Fibroblast of skin of scalp (primary cell): Measurements from ENCODE around the gene SPTBN2. TPM values are rescaled to one million over a fixed set of nuclear protein-coding genes. Genes with fewer than 3 reads are reported as not detected.
"Not testable (repeated sequence)": the region's sequence is repeated elsewhere in the genome, so short reads cannot be mapped to it uniquely, and the experiment has no call there.

Source experiments
- DNase-seq: peaks from one replicate; pipeline ENCODE4 v3.0.0-alpha.2; 2013
- polyA plus RNA-seq, 2 experiments: library from polyadenylated mRNA; unstranded; fragments of 120-200 nt; gene quantifications; one replicate each; pipeline ENCODE4 v1.2.1, GENCODE V29; 2013; ENCODE audit not compliant: insufficient read length in 2 of 2

SPTBN2 gene
- 0.49 TPM for polyA plus RNA-seq (2013, experiment 1 of 2; ENCODE audit: insufficient read length)
- 1.5 TPM for polyA plus RNA-seq (2013, experiment 2 of 2; ENCODE audit: insufficient read length)

DNA sequence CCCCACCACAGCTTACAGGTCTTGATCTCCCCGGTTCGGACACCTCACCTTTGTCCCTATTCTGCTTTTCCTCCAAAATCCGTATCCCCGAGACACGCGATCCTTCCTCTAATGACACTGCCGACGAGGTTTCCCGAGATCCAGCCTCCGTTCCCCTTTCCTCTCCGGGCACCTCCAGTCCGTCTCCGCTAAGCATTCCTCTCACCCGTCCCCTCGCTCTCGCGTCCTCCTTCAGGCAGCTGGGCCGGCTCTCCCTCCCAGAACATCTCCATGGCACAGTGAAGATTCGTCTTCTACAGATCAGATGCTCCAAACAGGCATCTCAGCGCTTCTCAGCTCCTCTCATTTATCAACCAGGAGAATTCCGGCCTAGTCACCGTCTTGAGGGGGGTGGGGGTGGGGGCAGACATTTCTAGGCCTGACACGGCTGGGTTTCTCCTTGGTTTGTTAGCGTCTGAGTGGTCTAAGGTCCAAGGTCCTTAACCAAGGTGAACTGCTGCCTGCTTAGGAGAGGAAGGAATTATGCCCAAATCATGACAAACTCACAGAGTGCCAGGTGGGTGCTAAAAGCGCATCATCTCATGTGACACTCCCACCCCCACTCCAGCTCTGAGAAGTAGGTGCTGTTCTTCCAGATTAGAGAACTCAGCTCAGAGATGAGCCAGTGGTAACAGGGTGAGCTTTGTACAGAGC lies at the start of gene SPTBN2:
Gene SPTBN2, minus strand, starts transcription at position 524 of the 693 bp plus-strand sequence. CDS start 7,976 bp downstream, outside the sequence.
- no peak for DNase-seq

DNA sequence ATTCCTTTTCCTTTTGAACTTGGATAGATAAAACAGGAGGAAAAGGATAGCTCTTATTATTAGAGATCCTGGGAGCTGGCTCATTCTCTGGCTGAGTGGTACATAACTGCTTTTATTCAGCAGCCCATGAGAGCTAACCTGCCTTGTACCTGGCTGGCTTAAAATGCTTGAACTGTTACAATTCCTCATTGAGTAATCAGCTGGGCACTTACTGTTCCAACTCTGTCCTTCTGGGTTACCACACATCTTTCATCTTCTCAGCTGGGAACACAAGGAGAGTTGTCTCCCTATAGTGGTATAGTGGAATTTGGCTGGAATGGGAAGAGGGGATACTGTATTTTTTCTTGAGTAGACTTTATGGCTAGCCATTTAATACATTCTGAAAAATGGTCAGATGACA lies 39.8 kb upstream of the SPTBN2 start:
- DNase-seq: peak; percentile 3

DNA sequence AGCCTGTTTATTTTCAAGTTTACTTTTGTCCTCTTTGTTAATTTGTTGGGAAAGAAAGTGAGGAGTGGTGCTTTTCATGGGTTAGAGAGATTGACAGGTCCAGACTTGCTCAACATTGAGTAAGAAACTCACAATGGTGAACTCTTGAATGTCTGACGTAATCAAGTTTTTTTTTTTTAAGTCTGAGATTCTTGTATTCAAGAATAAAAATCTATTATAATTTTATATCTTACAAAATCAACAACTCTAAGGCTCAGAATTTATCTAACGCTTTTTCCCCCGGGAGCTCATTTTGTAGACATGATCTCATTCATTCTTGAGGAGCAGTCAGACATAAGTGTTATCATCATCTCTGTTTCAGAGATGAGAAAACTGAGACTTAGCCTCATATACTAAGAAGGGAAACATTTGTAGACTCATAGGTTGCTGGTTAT lies 39.1 kb upstream of the SPTBN2 start:
- DNase-seq: peak; percentile 72

DNA sequence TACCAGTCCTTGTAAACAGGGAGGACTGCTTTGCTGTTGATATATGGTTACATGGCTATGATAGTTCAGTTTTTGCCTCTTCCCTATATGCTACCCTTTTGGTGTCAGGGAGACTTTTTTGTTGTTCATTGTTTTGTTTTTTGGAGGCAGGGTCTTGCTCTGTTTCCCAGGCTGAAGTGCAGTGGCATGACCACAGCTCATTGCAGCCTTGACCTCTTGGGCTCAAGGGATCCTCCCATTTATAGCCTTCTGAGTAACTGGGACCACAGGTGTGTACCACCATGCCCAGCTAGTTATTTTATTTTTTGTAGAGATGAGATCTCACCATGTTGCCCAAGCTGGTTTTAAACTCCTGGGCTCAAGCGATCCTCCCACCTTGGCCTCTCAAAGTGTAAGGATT lies 38.6 kb upstream of the SPTBN2 start:
- no peak for DNase-seq

DNA sequence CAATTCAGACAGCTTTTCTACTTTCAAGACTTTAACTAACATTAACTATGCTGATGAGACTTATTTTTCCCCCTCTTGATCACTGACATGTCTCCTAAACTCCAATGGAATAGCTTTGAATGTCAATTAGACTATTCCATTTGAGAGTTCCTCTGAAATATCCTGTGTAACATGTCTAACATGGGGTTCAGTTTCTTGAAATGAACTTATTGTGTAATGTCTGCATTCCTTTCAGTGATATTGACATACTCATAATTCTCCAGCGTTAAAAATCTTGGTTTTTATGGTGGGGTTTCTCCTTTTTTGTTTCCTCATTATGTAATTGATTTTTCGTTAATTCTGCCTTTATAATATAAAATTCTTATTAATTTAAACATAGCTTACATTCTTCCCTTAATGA lies 37.7 kb upstream of the SPTBN2 start:
- DNase-seq: no peak

DNA sequence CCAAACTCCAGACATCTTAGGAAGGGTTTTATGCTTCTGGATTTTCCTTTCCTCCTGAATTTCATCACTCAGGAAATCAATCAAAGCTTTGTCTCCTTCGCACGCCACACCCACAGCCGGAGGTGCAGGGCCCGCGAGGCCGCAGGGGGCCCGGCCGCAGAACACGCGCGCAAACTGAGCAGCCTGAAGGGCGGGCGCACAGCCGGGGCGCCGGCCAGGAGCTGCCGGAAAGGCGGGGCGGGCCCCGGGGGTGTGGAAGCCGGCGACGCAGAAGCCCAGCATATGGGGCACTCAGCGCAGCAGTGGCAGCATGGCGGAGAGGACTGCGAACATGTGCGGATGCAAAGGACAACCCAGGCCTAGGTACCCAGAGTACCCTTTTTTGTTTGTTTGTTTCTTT lies 33.1 kb upstream of the SPTBN2 start:
- DNase-seq: no peak

DNA sequence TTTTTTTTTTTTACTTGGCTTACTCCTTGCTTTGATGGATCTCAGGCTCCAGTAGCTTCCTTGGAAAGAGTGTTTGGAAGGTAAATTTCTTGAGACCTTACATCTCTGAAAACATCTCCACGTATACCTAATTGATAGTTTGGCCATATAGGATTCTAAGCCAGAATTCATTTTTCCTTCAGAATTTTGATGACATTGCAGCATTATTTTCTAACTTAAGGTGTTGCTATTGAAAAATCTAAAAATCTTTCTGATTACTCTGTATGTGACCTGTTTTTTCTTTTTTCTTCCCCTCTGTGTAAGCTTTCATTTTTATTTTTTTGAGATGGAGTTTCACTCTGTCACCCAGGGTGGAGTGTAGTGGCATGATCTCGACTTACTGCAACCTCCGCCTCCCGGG lies 23.1 kb upstream of the SPTBN2 start:
- DNase-seq: no peak

DNA sequence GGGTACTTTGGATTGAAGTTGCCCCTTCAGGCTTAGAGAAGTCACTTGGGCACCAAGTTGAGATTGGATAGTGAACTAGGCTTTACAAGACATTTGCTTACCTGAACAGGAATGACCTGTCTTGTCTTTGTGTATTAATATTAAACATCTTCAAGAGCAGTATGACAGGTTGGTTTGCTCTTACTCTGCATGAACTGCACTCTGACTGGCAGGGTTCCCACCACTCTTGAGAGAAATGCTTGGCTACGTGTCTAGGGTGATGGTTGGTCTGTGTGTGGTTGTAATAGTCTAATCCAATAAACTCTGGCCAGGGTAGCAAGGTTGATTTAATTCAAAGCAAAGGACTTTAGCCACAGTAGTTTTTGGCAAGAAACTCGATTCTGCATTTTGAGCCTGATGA lies 20.1 kb upstream of the SPTBN2 start:
- no peak for DNase-seq

DNA sequence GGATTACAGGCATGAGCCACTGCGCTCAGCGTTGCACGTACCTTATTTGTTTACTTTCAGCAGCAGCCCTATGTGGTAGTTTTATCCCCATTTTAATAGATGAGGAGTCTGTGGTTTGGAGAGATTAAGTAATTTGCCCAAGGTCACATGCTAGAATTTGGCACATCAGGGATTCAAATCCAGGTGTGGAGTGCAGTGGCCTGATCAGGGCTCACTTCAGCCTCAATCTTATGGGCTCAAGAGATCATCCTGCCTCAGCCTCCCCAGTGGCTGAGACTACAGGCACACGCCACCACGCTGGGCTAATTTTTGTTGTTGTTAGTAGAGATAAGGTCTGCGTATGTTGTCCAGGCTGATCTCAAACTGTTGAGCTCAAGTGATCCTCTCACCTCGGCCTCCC lies 18.5 kb upstream of the SPTBN2 start:
- no peak for DNase-seq

DNA sequence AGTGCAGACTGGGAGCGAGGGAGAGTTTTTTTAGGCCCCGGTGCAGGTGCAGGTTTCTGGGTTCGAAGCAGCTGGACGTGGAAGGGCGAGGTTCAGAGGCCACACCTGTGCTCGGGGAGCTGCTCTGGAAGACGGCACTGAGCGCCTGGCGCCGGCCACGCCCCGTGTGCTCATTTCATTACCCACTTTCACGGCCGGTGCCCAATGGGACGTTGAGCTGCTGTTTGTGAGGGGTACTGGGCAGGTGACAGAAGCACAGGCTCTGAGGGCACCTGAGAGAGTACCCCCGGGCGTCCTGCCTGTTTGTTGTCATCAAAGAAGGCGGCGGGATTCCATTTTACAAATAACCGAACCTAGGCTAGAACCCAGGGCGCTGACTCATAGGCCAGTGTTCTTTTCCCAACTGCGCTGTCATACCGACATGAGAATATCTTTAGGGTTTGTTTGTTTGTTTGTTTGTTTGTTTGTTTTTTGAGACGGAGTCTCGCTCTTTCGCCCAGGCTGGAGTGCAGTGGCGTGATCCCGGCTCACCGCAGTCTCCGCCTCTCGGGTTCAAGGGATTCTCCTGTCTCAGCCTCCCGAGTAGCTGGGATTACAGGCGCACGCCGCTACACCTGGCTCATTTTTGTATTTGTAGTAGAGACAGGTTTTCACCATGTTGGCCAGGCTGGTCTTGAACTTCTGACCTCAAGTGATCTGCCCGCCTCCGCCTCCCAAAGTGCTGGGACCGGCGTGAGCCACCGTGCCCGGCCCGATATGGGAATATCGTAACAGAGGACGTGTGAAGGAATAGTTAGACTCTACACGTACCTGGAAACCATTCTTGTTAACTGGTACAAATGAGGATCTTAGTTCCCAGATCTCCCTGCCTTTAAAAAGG lies 16.6 kb upstream of the SPTBN2 start:
- no peak for DNase-seq

DNA sequence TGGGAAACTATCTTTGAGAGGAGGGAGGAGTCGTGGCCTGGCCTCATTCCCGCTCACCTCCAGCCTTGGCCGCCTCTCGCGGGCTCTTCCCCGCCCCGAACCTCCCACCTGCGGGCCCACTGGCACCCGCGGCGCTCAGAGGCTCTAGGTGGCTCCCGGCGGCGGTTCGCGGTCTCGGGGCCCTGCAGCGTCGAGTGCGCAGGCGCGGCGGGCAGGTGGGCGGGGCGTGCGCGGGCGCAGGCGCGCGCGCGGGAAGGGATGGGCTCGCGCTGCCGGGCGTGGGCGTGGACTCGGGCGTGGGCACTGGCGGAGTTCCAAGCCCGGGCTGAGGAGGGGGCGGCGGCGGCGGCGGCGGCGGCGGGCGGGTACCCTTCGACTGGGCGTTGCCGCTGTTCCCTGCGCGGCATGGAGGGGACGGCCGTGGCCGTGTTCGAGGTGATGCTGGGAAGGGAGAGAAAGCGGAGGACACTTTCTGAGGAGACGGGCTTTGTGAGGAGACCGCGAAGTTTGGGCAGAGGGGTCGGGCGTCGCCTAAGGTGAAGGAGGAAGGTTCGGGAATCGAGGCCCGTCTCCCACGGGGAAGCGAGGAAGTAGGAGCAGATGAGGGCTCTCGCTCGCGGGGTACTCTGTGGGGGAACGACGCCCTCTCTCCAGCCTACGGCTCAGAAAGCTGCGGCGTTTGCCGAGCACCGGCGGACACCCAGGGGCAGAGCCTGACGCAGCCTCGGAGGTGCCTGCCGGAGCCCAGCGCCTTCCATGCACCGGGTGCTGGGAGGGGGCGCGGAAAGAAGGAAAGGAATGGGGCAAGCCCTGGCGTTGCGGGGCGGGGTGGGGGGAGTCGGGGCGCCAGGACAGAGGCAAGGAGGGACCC lies 15.7 kb upstream of the SPTBN2 start:
- DNase-seq: peak; percentile 72

DNA sequence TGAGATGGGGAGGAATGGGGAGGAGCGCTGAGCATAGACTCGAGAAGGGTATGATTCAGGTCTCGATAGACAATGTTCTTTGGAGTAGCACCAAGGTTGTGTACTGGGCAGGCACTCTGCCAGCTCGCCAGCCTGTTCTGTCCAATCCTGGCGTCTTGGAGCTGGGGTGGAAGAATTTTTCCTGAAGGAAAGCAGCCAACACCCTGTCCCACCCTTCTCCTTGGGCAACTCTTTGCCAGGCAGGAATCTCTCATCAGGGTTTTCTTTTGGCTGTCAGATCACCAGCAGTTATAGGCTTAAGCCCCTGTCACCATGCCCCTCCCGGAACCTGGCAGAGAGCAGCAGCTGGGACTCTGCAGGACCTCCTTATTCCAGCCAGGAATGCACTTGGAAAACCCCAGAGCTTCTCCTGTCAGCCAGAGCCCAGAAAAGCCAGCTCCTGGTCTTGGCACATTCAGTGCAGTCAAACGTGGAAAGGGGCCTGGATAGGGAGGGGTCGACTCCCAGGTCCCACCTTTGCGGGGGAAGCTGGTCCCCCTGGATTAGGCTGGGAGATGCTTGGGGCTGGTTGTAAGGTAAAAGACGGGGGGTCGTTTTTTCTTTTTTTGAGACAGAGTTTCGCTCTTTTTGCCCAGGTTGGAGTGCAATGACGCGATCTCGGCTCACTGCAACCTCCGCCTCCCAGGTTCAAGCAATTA lies 14.4 kb upstream of the SPTBN2 start:
- no peak for DNase-seq

DNA sequence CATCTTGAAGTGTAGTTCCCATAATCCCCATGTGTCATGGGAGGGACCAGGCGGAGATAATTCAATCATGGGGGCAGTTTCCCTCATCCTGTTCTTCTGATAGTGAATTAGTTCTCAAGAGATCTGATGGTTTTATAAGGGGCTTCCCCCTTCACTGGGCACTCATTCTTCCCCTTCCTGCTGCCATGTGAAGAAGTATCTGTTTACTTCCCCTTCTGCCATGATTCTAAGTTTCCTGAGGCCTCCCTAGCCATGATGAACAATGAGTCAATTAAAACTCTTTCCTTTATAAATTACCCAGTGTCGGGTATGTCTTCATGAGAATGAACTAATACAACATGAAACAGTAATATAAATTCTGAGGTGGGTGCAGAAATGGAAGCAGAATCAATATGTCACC lies 12.1 kb upstream of the SPTBN2 start:
- no peak for DNase-seq

DNA sequence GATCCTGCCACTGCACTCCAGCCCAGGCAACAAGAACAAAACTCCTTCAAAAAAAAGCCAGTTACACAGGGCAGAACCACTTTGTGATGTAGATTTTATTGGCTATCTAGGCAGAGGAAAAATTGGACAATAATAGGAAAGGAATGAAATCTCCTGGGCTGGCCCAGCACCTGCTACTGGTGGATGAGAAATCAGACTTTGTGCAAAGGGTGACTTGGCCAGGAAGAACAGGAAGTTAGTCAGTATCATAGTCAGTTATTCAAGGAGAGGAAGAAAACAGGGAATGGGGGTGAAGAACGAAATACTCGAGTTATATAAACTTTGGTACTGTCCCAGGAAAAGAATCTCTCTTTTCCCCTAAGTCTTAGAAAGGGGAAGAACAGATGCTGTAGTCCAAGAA lies 11.0 kb upstream of the SPTBN2 start:
- DNase-seq: no peak

DNA sequence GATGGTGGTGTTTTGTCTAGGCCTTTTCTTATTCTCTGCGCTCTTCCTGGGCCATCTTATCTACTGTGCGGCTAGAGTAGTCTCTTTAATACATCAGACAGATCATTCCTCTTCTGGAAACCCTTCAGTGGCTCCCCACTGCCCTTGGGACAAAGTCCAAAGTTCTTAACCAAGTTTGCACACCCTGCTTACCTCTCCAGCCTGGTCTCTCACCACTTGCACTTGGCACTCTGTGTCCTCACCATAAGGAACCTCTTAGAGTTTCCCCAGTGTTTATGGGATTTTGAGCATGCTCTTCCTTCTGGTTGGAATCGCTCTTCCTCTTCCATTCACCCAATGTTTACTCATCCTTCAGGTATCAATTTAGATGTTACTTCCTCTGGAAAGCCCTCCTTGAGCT lies 5.2 kb upstream of the SPTBN2 start:
- DNase-seq: no peak

DNA sequence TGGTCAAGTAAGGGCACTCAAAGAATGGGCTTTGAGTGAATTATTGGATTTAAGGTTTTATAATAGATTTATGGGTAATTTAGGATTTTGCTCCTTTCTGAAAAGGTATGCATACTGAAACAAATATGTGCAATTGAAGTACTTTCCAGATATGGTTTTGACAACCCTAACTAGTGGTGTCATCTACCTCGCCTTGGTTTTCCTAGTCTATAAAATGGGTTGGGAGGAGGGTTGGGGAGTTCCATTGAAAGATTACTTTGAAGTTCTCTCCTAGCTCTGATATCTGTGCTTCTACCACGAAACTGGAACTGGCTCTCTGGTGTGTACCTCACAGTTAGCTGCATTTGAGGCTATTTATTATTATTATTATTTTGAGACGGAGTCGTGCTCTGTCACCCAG lies 431 bp upstream of the SPTBN2 start:
- no peak for DNase-seq

DNA sequence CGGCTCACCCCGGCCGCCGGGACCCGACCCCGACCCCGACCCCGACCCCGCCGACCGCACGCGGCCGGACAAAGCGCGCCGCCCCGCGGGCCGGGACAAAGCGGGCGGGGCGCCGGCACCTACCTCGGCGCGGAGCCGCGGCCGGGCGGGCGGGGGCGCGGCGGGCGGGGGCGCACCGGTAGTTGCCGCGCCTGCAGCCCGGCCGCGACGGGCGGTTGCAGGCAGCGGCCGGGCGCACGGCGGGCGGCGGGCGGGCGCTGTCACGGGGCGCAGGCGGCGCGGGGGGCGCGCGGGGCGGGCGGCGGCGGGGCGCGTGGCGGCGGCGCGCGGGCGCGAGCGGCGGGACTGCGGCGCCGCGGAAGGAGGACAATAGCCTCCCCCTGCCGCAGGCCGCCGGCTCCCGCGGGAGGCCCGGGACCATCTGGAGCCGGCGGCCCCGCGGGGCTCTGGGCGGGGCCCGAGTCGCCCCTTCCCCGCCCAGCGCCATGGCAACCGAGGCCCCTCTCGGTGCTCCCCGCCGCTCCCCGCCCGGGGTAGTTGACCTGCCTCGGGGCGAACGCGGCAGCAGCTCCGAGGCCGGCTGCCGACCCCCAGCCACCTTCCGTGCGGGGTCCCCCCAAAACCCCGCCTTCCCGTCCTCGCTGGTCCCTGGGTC lies 851 bp downstream of the SPTBN2 start:
- no peak for DNase-seq

DNA sequence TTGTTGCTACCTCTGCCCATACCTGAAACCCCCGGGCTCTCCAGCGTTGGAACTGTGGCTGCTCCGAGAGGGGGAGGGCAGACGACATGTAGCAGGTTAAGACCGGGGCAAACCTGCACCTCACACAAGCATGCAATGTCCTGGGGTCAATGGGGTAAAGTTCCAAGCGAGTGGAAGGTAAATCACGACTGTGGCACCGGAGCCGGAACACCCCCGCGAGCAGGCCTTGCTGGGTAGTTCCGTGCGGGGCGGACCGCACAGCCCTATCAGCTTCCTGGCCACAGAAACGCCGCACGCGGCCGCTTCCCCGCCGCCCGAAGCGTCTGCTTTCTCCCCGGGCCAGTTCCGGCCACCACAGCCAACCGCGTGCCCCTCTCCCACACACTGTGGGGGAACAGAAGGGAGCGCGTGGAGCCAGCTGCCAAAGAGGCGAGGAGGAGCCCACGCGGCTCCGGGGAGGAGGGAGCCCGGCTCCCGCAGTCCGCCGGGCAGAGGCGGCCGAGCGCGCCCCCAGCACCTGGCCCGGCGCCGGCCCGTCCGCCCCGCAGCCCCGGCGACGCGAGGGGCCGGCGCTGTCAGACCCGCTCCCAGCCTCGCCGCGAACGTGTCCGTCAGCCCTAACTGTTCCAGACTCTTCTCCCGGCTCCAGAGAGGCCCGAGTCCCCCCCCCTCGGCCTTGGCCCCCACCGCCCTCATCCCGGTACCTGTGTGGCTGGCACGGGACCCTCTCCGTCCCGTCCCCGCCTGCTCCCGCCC lies 1.6 kb downstream of the SPTBN2 start:
- peak; percentile 14 for DNase-seq

DNA sequence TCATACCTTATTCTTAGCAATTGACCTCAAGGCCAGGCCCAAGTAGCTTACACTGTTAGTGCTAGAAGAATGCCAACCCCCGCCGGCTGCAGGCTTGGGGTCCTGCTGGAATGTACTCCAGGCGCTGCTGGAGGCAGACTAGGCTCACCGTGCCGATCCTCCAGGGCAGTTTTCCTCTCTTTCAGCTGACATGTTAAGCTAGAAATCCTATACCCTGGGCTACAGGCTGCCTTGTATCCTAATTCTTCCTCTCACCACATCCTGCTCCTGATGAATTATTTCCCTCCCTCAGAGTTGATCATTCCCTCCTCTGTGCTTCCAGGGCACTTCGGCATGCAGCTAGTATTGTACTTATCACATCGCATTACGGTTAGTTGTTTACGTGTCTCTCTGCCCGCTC lies 3.4 kb downstream of the SPTBN2 start:
- peak; percentile 35 for DNase-seq

DNA sequence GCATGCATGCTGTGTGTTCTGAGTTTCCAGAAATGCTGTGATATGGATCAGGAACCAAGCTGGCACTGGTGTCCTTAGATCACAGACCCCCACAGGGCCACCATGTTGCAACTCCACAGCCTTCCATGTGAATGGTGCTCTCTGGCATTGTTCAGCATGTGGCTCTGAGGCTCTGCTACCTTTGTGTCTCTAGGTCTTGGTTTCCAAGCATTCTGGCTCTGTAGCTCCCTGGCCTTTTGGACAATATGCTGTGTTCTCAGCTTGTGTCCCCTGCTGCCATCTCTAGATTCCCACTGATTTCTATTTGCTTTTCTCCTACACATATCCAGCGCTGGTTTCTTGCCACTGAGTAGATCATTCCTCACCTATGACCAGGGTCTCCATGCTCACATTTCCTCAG lies 3.9 kb downstream of the SPTBN2 start:
- DNase-seq: no peak

DNA sequence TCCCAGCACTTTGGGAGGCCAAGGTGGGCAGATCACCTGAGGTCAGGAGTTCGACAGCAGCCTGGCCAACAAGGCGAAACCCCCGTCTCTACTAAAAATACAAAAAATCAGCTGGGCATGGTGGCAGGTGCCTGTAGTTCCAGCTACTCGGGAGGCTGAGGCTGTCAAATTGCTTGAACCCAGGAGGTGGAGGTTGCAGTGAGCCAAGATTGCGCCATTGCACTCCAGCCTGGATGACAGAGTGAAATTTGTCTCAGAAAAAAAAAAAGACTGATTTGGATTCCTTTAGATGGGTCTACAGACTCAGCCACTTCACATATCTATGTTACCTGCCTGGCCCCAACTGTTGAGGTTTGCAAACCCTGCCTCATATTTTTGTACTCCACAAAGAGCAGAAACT lies 4.8 kb downstream of the SPTBN2 start:
- DNase-seq: not testable (repeated sequence)
